ENCODE results near the gene LYAR.

GRCh38 chr4:4289597-4289940 is 385 bp downstream of the LYAR start:
- TF ChIP-seq TAF1 (conservative IDR thresholded peaks at IDR 0.05) = no peak
- TF ChIP-seq CTCF (IDR thresholded peaks at IDR 0.05; ENCODE audit: low read depth, low read length, missing input control) = no peak
- TF ChIP-seq GABPA (IDR thresholded peaks at IDR 0.05 in 1 of 2, conservative IDR thresholded peaks at IDR 0.05 in 1 of 2) = no peak
- no peak for TF ChIP-seq RXRA (IDR thresholded peaks at IDR 0.05)
- TF ChIP-seq JUND (IDR thresholded peaks at IDR 0.05) = no peak
- no peak for TF ChIP-seq REST (IDR thresholded peaks at IDR 0.05)
- TF ChIP-seq RAD21 (IDR thresholded peaks at IDR 0.05) = no peak
- no peak for TF ChIP-seq ZBTB33 (IDR thresholded peaks at IDR 0.05)

Data from liver (tissue), 3 donors.